ENCODE data around the gene HCN3. TPM values are rescaled to one million over a fixed set of nuclear protein-coding genes. Genes with fewer than 3 reads are reported as not detected.

HCN3 gene
- polyA plus RNA-seq, 1 donor from 2014 or later: 53.2 TPM

- Histone ChIP-seq H4K20me1 (ENCODE audit: insufficient read depth) (no peaks in the 10 kb centered on the region), H3F3A (ENCODE audit: insufficient read depth, low read length, poor library complexity, severe bottlenecking) (no peaks in the 10 kb centered on the region), H3K9ac (ENCODE audit: low read length) (peak overlapping the region; percentile 91), H2AFZ (ENCODE audit: low read depth, low read length) (peak overlapping the region; percentile 56), H3K4me2 (ENCODE audit: low read length) (peak overlapping the region; percentile 80), H3K9me3 (ENCODE audit: low read length) (no peaks in the 10 kb centered on the region), H3K36me3 (ENCODE audit: insufficient read depth, low read length) (no peaks in the 10 kb centered on the region), H3K27ac (ENCODE audit: low read length) (peak overlapping the region; percentile 67), H3K4me3 (ENCODE audit: low read length) (peak overlapping the region; percentile 94), H3K79me2 (replicated peaks; ENCODE audit: insufficient read depth, low read length) (peaks cover 8% of the 10 kb centered on the region), H3K27me3 (ENCODE audit: insufficient read depth, low read depth, low read length) (no peaks in the 10 kb centered on the region), H3K9me2 (ENCODE audit: insufficient read depth, low read length) (no peaks in the 10 kb centered on the region)
- TF ChIP-seq REST (IDR thresholded peaks at IDR 0.05; ENCODE audit: borderline replicate concordance) (no peak), RAD21 (conservative IDR thresholded peaks at IDR 0.05) (no peak), MXI1 (conservative IDR thresholded peaks at IDR 0.05; ENCODE audit: poor library complexity, severe bottlenecking) (no peak), EP300 (conservative IDR thresholded peaks at IDR 0.05; ENCODE audit: poor library complexity, severe bottlenecking) (no peak), CTCF (IDR thresholded peaks at IDR 0.05; ENCODE audit: poor library complexity, severe bottlenecking) (no peak), EZH2 (IDR thresholded peaks at IDR 0.05; ENCODE audit: borderline replicate concordance, insufficient read depth, low read length, poor library complexity, severe bottlenecking) (no peak), TAF1 (IDR thresholded peaks at IDR 0.05; ENCODE audit: low read depth) (no peak), POLR2AphosphoS5 (IDR thresholded peaks at IDR 0.05) (no peak), SMC3 (conservative IDR thresholded peaks at IDR 0.05; ENCODE audit: poor library complexity) (no peak)
Measured at GRCh38 chr1:155254228-155254713, 23.0 kb upstream of the HCN3 start.

- Histone ChIP-seq H4K20me1 (ENCODE audit: insufficient read depth) (no peaks in the 10 kb centered on the region), H3K9ac (ENCODE audit: low read length) (peak overlapping the region; percentile 91), H3K27ac (ENCODE audit: low read length) (peak overlapping the region; percentile 67), H3K4me3 (ENCODE audit: low read length) (peak overlapping the region; percentile 94), H3K9me2 (ENCODE audit: insufficient read depth, low read length) (no peaks in the 10 kb centered on the region), H3K27me3 (ENCODE audit: insufficient read depth, low read depth, low read length) (no peaks in the 10 kb centered on the region), H2AFZ (ENCODE audit: low read depth, low read length) (peak overlapping the region; percentile 56), H3K36me3 (ENCODE audit: insufficient read depth, low read length) (no peaks in the 10 kb centered on the region), H3K4me2 (ENCODE audit: low read length) (peak overlapping the region; percentile 80), H3K79me2 (replicated peaks; ENCODE audit: insufficient read depth, low read length) (peaks cover 8% of the 10 kb centered on the region), H3F3A (ENCODE audit: insufficient read depth, low read length, poor library complexity, severe bottlenecking) (no peaks in the 10 kb centered on the region), H3K9me3 (ENCODE audit: low read length) (no peaks in the 10 kb centered on the region)
- TF ChIP-seq SMC3 (conservative IDR thresholded peaks at IDR 0.05; ENCODE audit: poor library complexity) (no peak), EP300 (conservative IDR thresholded peaks at IDR 0.05; ENCODE audit: poor library complexity, severe bottlenecking) (no peak), REST (IDR thresholded peaks at IDR 0.05; ENCODE audit: borderline replicate concordance) (no peak), MXI1 (conservative IDR thresholded peaks at IDR 0.05; ENCODE audit: poor library complexity, severe bottlenecking) (no peak), POLR2AphosphoS5 (IDR thresholded peaks at IDR 0.05) (no peak), EZH2 (IDR thresholded peaks at IDR 0.05; ENCODE audit: borderline replicate concordance, insufficient read depth, low read length, poor library complexity, severe bottlenecking) (no peak), CTCF (IDR thresholded peaks at IDR 0.05; ENCODE audit: poor library complexity, severe bottlenecking) (no peak), RAD21 (conservative IDR thresholded peaks at IDR 0.05) (no peak), TAF1 (IDR thresholded peaks at IDR 0.05; ENCODE audit: low read depth) (no peak)
Measured at GRCh38 chr1:155254714-155255242, 22.5 kb upstream of the HCN3 start.
